ENCODE results near the gene MCF2.

- TF ChIP-seq EZH2 (IDR thresholded peaks at IDR 0.05; ENCODE audit: insufficient read depth, low read length) (no peak), CTCF (IDR thresholded peaks at IDR 0.05; ENCODE audit: insufficient read depth, low read depth, low read length) (no peak)
Measured at GRCh38 chrX:139647597-139647996, 60.4 kb downstream of the MCF2 start.

All from astrocyte (in vitro differentiated cells and primary cell).